ENCODE results near the gene TM7SF3. TPM values are rescaled to one million over a fixed set of nuclear protein-coding genes. Genes with fewer than 3 reads are reported as not detected.

Gene TM7SF3
- total RNA-seq, 4 donors from 2014 or later: 33.8 to 58.9 (median 49.7) TPM

- DNase-seq: no peak
- TF ChIP-seq POLR2A (IDR thresholded peaks at IDR 0.05) (no peak), CTCF (IDR thresholded peaks at IDR 0.05) (no peak)
These were observed 78.4 kb downstream of the TM7SF3 start for GRCh38 chr12:26935636-26936378.

DNA sequence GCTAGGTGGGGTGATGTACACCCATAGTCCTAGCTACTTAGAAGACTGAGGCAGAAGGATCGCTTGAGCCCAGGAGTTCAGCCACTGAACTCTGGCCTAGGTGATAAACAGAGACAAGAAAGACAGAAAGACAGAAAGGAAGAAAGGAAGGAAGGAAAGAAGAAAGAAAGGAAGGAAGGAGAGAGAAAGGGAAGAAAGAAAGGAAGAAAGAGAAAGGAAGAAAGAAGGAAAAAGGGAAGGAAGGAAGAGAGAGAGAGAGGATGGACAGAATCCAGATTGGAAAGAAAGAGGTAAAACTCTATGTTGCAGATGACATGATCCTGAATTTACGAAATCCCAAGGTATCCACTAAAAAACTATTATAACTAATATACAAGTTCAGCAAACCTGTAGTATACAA, 84.6 kb downstream of the TM7SF3 start:
- H3K27ac ChIP-seq: no peak overlapping the region
- H3K9me3 ChIP-seq: no peaks in the 10 kb centered on the region
- DNase-seq: no peak
- H3K36me3 ChIP-seq: peaks cover 0 to 39% (median 0%) of the 10 kb centered on the region in 3 donors
- H3K4me3 ChIP-seq: no peak overlapping the region
- no peaks in the 10 kb centered on the region for H3K4me1 ChIP-seq
- no peaks in the 10 kb centered on the region for H3K27me3 ChIP-seq
- no peak for TF ChIP-seq POLR2A (IDR thresholded peaks at IDR 0.05)
- TF ChIP-seq CTCF (IDR thresholded peaks at IDR 0.05): no peak

More at GRCh38 chr12:26935636-26936378, 78.4 kb downstream of the TM7SF3 start:
- Histone ChIP-seq H3K4me3 (peak overlapping the region in 1 of 4 donors; percentile 2), H3K4me1 (peaks cover 0 to 33% (median 4%) of the 10 kb centered on the region in 4 donors), H3K9me3 (no peaks in the 10 kb centered on the region), H3K36me3 (no peaks in the 10 kb centered on the region), H3K27me3 (no peaks in the 10 kb centered on the region), H3K27ac (no peak overlapping the region)

DNA sequence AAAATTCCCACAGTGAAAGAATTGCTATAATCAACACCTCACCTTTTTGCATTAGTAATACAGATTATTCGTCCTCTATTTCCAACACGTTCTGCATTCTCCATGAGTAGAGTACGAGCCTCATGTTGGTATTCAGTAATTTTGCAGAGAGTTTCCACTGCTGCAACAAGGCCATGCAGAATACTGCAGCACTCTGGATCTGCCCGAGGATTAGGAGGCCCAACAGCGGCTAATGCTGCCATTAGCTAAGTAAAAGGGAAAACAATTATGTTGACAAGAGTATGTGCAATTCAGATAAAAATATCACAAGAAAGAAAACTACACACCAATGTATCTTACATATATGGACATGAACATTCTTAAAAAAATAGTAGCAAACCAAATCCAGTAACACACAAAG, 85.5 kb downstream of the TM7SF3 start:
- no peak for DNase-seq
- TF ChIP-seq CTCF (IDR thresholded peaks at IDR 0.05): no peak
- no peak for TF ChIP-seq POLR2A (IDR thresholded peaks at IDR 0.05)
- H3K36me3 ChIP-seq: peaks cover 0 to 47% (median 0%) of the 10 kb centered on the region in 3 donors

More for the DNA sequence above, 85.5 kb downstream of the TM7SF3 start:
- H3K27ac ChIP-seq: no peak overlapping the region
- no peak overlapping the region for H3K4me3 ChIP-seq
- no peaks in the 10 kb centered on the region for H3K9me3 ChIP-seq
- H3K4me1 ChIP-seq: no peaks in the 10 kb centered on the region
- H3K27me3 ChIP-seq: no peaks in the 10 kb centered on the region

Other genes starting within 250 kb of the TM7SF3 start
- 10 to 100 TPM; 32.6 to 87.5 (median 51.9) TPM for gene ITPR2, start 181.2 kb downstream of the TM7SF3 start, total RNA-seq
- gene INTS13, start 76.4 kb downstream of the TM7SF3 start, total RNA-seq: 10 to 100 TPM in 2 of 4 donors, 1 to 10 TPM in 2; 4.3 to 22.3 (median 11.9) TPM
- 10 to 100 TPM; 49.5 to 94.9 (median 65.4) TPM for gene FGFR1OP2, start 75.9 kb downstream of the TM7SF3 start, total RNA-seq
- gene MED21, start 8.2 kb upstream of the TM7SF3 start, total RNA-seq: 10 to 100 TPM; 21.9 to 49.5 (median 24.6) TPM
- not detected for gene C12orf71, start 68.2 kb upstream of the TM7SF3 start, total RNA-seq
- 10 to 100 TPM; 19.6 to 33.0 (median 22.1) TPM for gene STK38L, start 229.9 kb upstream of the TM7SF3 start, total RNA-seq

All from Peyer's patch (tissue), 4 donors.